IPS-15b (cell line): ENCODE measurements around the gene MYOG.
A peak's percentile ranks its signal among the peaks of the same experiment; 100 is the strongest.

Experiments used
- H3K27me3 ChIP-seq: one replicate; pipeline ENCODE4 v1.6.1; 2013; ENCODE audit warnings: low read length; ENCODE audit not compliant: control insufficient read depth, insufficient read depth
- H3K36me3 ChIP-seq: one replicate; pipeline ENCODE4 v1.6.1; 2013; ENCODE audit warnings: low read length; ENCODE audit not compliant: control insufficient read depth, insufficient read depth
- H3K4me1 ChIP-seq: one replicate; pipeline ENCODE4 v1.6.1; 2013; ENCODE audit warnings: mild to moderate bottlenecking, low read length; ENCODE audit not compliant: control insufficient read depth, insufficient read depth
- H3K4me3 ChIP-seq: one replicate; pipeline ENCODE4 v1.5.1; 2013; ENCODE audit warnings: low read depth, low read length
- H3K9ac ChIP-seq: one replicate; pipeline ENCODE4 v1.6.1; 2013; ENCODE audit warnings: low read depth, mild to moderate bottlenecking, low read length
- H3K9me3 ChIP-seq: one replicate; pipeline ENCODE4 v1.6.1; 2013; ENCODE audit warnings: mild to moderate bottlenecking, low read length; ENCODE audit not compliant: control insufficient read depth, insufficient read depth

Gene MYOG

DNA sequence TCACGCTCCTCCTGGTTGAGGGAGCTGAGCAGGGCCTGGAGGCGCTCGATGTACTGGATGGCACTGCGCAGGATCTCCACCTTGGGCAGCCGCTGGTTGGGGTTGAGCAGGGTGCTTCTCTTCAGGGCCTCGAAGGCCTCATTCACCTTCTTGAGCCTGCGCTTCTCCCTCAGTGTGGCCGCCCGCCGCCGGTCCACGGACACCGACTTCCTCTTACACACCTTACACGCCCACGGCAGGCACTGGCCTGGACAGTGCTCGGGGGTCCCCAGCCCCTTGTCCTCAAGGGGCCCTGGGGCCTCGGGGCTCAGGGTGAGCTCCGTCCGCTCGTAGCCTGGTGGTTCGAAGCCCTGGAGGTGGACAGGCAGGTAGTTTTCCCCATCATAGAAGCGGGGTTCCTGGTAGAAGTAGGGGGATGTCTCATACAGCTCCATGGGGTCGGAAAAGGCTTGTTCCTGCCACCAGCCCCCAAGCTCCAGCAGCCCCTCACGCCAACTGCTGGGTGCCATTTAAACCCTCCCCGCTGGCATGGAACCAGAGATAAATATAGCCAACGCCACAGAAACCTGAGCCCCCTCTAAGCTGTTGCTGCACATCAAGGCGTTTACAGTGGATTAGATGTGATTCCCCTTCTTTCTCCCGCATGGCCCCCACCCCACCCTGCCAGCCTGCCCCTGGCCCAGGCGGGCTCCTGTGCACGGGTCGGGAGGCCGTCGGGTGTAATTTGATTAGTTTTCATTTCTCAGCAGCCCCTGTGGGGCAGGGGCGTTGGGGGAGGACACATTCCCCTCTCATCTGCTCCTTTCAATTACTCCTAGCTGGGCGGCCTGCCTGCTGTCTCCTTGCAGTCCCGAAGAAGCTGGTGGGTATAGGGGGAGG, at the start of gene MYOG:
Gene MYOG (minus strand): TSS at position 485 of the 879 bp plus-strand sequence. CDS start 51 bp downstream, at position 434.
- H3K9ac ChIP-seq = no peak within 1 kb of the TSS
- no peaks in the 10 kb centered on the region for H3K27me3 ChIP-seq
- H3K4me1 ChIP-seq = peaks cover 17% of the 10 kb centered on the region
- H3K36me3 ChIP-seq = no peaks in the 10 kb centered on the region
- no peak within 1 kb of the TSS for H3K4me3 ChIP-seq
- no peaks in the 10 kb centered on the region for H3K9me3 ChIP-seq

- Histone ChIP-seq H3K4me3 (no peak overlapping the region), H3K36me3 (no peaks in the 10 kb centered on the region), H3K4me1 (peaks cover 7% of the 10 kb centered on the region), H3K9me3 (no peaks in the 10 kb centered on the region), H3K27me3 (peaks cover 7% of the 10 kb centered on the region), H3K9ac (no peak overlapping the region)
Observed at GRCh38 chr1:203133970-203134725, 48.3 kb upstream of the MYOG start.

DNA sequence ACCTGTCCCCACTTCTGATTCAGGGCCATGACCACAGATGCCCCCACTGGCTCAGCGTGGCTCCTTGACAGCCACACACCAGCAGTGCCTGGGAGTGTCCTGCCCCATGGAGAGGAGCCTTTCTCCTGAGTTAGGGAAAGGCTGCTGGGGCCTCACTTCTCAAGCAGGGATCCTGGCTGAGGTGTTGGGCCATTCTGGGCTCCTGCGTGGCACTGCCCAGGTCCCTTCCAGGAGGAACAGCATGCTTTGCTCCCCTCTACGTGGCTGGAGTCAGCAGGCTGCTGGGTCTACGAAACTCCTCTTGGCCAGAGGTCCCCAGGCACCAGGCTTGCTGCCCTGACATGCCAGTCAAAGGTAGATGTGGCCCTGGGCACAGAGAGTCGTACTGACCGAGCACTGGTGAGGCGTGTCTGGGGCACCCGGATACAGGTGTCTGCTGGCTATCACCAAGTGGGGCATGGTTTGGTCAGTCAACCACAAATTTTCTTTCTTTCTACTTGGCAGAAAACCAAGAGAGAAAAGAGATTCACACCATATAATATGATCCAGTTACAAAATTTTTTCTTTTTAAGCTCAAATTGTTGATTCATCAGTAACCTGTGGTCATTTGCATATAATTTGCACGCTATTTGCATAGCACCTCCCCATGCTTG, 45.9 kb upstream of the MYOG start:
- Histone ChIP-seq H3K27me3 (peaks cover 31% of the 10 kb centered on the region), H3K4me3 (no peak overlapping the region), H3K9me3 (no peaks in the 10 kb centered on the region), H3K36me3 (no peaks in the 10 kb centered on the region), H3K9ac (no peak overlapping the region), H3K4me1 (peaks cover 14% of the 10 kb centered on the region)

- Histone ChIP-seq H3K9ac (no peak overlapping the region), H3K4me1 (peaks cover 20% of the 10 kb centered on the region), H3K4me3 (no peak overlapping the region), H3K27me3 (peaks cover 36% of the 10 kb centered on the region), H3K36me3 (no peaks in the 10 kb centered on the region), H3K9me3 (no peaks in the 10 kb centered on the region)
Observed at GRCh38 chr1:203130358-203130985, 44.7 kb upstream of the MYOG start.

DNA sequence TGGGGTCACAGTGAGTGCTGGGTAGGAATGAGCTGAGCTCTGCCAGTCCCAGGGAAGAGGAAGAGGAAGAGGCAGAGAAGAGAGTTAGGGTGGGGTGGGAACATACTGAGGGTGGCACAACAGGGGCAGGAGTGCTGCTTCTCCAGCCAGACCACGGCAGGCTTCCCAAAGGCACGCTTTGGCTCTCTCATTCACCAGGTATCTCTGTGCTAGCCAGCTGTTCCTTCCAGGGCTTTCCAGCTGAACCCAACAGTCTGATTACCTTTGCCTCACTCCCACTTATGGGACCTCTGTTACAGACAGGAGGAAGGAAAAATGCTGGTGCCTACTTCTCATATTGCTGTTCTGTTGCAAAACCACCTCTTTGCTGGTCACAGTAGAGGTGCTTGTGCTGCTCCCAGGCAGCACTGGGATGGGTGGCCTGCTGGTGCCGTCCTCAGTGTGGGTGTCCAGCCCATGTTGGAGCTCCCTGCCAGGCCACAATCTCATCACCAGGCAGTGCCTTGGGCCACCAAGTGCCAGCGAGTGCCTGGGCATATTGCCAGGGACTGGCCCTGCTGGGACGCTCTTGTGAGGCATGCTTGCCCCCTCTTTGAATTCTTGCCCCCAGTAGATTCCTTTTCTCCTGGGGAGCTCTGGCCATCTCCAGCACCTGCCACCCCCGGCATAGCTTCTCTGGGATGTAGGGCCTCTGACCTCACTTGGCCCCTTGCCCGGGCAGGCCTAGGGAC, 43.9 kb upstream of the MYOG start:
- Histone ChIP-seq H3K4me1 (peaks cover 20% of the 10 kb centered on the region), H3K27me3 (peaks cover 44% of the 10 kb centered on the region), H3K36me3 (no peaks in the 10 kb centered on the region), H3K9ac (no peak overlapping the region), H3K9me3 (no peaks in the 10 kb centered on the region), H3K4me3 (no peak overlapping the region)

- H3K4me1 ChIP-seq = peaks cover 21% of the 10 kb centered on the region
- no peak overlapping the region for H3K9ac ChIP-seq
- peak overlapping the region; percentile 82 for H3K4me3 ChIP-seq
- H3K9me3 ChIP-seq = no peaks in the 10 kb centered on the region
- H3K36me3 ChIP-seq = no peaks in the 10 kb centered on the region
- H3K27me3 ChIP-seq = peaks cover 51% of the 10 kb centered on the region
Observed at GRCh38 chr1:203128716-203129500, 43.1 kb upstream of the MYOG start.

- H3K4me3 ChIP-seq = peak overlapping the region; percentile 82
- H3K9me3 ChIP-seq = no peaks in the 10 kb centered on the region
- no peaks in the 10 kb centered on the region for H3K36me3 ChIP-seq
- H3K9ac ChIP-seq = no peak overlapping the region
- H3K27me3 ChIP-seq = peaks cover 52% of the 10 kb centered on the region
- peaks cover 18% of the 10 kb centered on the region for H3K4me1 ChIP-seq
Observed at GRCh38 chr1:203128431-203128715, 42.6 kb upstream of the MYOG start.

DNA sequence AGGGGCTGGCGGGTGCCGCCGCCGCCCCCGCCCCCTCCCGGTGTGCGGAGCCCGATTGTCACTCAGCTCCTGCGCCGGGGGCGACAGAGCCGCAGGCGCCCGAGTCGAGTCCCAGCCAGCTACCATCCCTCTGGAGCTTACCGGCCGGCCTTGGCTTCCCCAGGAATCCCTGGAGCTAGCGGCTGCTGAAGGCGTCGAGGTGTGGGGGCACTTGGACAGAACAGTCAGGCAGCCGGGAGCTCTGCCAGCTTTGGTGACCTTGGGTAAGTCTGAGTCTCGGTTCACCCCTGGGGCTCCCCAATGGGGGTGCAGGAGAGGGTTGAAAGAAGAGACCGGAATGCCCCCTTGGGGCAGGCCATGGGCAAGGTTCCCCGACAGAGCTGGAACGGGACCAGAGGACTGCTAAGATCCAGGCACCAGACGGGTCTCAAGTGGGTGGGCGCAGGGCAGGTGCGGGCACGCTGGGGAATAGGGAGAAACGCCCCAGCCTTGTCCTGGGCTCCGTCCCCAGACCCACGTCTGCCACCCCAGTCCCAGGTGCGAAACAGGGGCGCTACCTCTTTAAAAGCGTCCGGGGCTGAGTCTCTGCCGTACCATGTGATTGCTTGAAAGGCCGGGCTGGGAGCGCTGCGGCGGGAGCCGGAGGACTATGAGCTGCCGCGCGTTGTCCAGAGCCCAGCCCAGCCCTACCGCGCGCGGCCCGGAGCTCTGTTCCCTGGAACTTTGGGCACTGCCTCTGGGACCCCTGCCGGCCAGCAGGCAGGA, 42.0 kb upstream of the MYOG start, which contains the start of gene ADORA1:
Gene ADORA1 (plus strand): TSS at position 61 of the 765 bp plus-strand sequence. CDS start 1,116 bp downstream, outside the sequence.
- Histone ChIP-seq H3K4me1 (peaks cover 18% of the 10 kb centered on the region), H3K4me3 (peak within 1 kb of the TSS; percentile 82), H3K27me3 (peaks cover 52% of the 10 kb centered on the region), H3K36me3 (no peaks in the 10 kb centered on the region), H3K9me3 (no peaks in the 10 kb centered on the region), H3K9ac (peak within 1 kb of the TSS; percentile 20)

DNA sequence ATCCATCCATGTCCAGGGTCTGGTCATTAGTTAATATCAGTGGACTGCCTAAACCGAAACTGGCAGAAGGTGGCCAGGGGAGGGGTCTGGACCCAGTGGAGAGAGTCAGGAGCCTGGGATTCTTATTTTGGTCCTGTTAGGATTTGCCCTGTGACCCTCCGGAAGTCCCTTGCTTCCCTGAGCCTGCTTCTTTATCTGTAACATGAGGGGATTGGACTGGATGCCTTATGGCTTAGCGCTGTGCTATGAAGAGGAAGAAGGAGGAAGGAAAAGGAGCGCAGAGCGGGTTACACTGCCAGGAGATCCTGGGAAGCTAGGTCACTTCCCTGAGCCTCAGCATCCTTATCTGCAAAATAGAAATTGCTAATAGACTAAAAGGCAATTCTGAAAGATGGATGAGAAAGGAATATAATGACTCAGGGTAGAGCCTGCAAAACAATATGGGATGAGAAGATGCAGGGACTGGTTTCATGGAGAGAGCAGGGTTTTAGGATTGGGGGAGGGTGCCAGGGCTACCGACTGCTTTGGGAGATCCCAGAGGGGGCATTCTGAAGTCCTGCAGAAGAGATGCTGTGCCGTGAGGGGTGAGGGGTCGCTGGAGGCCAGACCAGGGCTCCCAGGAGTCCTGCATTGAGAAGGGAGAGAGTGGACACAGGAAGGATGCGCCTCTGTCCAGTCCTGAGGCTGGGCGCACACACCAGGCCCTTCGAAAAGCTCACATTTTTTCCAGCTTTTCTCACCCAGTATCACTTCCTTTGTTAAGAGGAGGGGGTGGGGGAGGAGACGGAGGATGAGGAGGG, 41.3 kb upstream of the MYOG start:
- Histone ChIP-seq H3K9ac (no peak overlapping the region), H3K36me3 (no peaks in the 10 kb centered on the region), H3K4me3 (peak overlapping the region; percentile 82), H3K4me1 (peaks cover 18% of the 10 kb centered on the region), H3K27me3 (peaks cover 52% of the 10 kb centered on the region), H3K9me3 (no peaks in the 10 kb centered on the region)
